ENCODE measurements around the gene FAM174B. TPM values are rescaled to one million over a fixed set of nuclear protein-coding genes. Genes with fewer than 3 reads are reported as not detected.

FAM174B gene
- total RNA-seq, 1 donor from 2014 or later, result 33.2 TPM

- no peak for TF ChIP-seq CTCF (conservative IDR thresholded peaks at IDR 0.05)
- H3K27me3 Mint-ChIP-seq, result no peaks in the 10 kb centered on the region
- peaks cover 16% of the 10 kb centered on the region for H3K9me3 Mint-ChIP-seq
- H3K36me3 Mint-ChIP-seq, result no peaks in the 10 kb centered on the region
- no peak overlapping the region for H3K4me3 Mint-ChIP-seq
- peak overlapping the region; percentile 28 for H3K27ac Mint-ChIP-seq
- no peaks in the 10 kb centered on the region for H3K4me1 Mint-ChIP-seq (ENCODE audit: unreplicated experiment)
- no peak for DNase-seq (ENCODE audit: extremely low spot score, unreplicated experiment)
Measured at GRCh38 chr15:92606126-92606835, 49.3 kb downstream of the FAM174B start.

GRCh38 chr15:92605225-92605944 lies 50.2 kb downstream of the FAM174B start:
- Mint-ChIP-seq H3K9me3 (peaks cover 16% of the 10 kb centered on the region), H3K36me3 (no peaks in the 10 kb centered on the region), H3K4me1 (ENCODE audit: unreplicated experiment) (no peaks in the 10 kb centered on the region), H3K4me3 (no peak overlapping the region), H3K27ac (no peak overlapping the region), H3K27me3 (no peaks in the 10 kb centered on the region)
- DNase-seq (ENCODE audit: extremely low spot score, unreplicated experiment), result no peak
- no peak for TF ChIP-seq CTCF (conservative IDR thresholded peaks at IDR 0.05)

- no peak for DNase-seq (ENCODE audit: extremely low spot score, unreplicated experiment)
- no peak for TF ChIP-seq CTCF (conservative IDR thresholded peaks at IDR 0.05)
Measured at GRCh38 chr15:92603743-92604470, 51.7 kb downstream of the FAM174B start.

GRCh38 chr15:92603278-92603677 lies 52.3 kb downstream of the FAM174B start:
- no peak for DNase-seq (ENCODE audit: extremely low spot score, unreplicated experiment)
- Mint-ChIP-seq H3K4me3 (no peak overlapping the region), H3K27me3 (no peaks in the 10 kb centered on the region), H3K4me1 (ENCODE audit: unreplicated experiment) (peaks cover 5% of the 10 kb centered on the region), H3K9me3 (peaks cover 16% of the 10 kb centered on the region), H3K27ac (no peak overlapping the region), H3K36me3 (no peaks in the 10 kb centered on the region)
- TF ChIP-seq CTCF (conservative IDR thresholded peaks at IDR 0.05), result no peak

More at GRCh38 chr15:92603743-92604470, 51.7 kb downstream of the FAM174B start:
- Mint-ChIP-seq H3K36me3 (no peaks in the 10 kb centered on the region), H3K4me3 (no peak overlapping the region), H3K27me3 (no peaks in the 10 kb centered on the region), H3K27ac (no peak overlapping the region), H3K4me1 (ENCODE audit: unreplicated experiment) (peaks cover 5% of the 10 kb centered on the region), H3K9me3 (peaks cover 16% of the 10 kb centered on the region)

- no peaks in the 10 kb centered on the region for H3K36me3 Mint-ChIP-seq
- peaks cover 5% of the 10 kb centered on the region for H3K4me1 Mint-ChIP-seq (ENCODE audit: unreplicated experiment)
- no peak for DNase-seq (ENCODE audit: extremely low spot score, unreplicated experiment)
- H3K27me3 Mint-ChIP-seq, result no peaks in the 10 kb centered on the region
- no peak overlapping the region for H3K4me3 Mint-ChIP-seq
- H3K9me3 Mint-ChIP-seq, result peaks cover 16% of the 10 kb centered on the region
- H3K27ac Mint-ChIP-seq, result no peak overlapping the region
- TF ChIP-seq CTCF (conservative IDR thresholded peaks at IDR 0.05), result no peak
Measured at GRCh38 chr15:92602267-92602593, 53.3 kb downstream of the FAM174B start.

Data from type B pancreatic cell (in vitro differentiated cells).